Neural progenitor cell (in vitro differentiated cells): ENCODE measurements around the gene ITGB3. TPM values are rescaled to one million over a fixed set of nuclear protein-coding genes. Genes with fewer than 3 reads are reported as not detected.

Experiments used
- DNase-seq: peaks from one replicate; pipeline ENCODE4 v3.0.0-alpha.2; 2016; ENCODE audit warnings: low spot score
- H2AFZ ChIP-seq: fragments of 200-600 bp; sonication (generic); replicated peaks from 2 replicates; pipeline ENCODE4 v1.6.1; 2016; ENCODE audit warnings: antibody characterized with exemption
- H3F3A ChIP-seq: fragments of 200-600 bp; sonication (generic); 2 replicates; pipeline ENCODE4 v1.6.1; 2016; ENCODE audit warnings: antibody characterized with exemption, low read depth
- H3K27ac ChIP-seq: fragments of 200-600 bp; sonication (generic); 2 replicates; pipeline ENCODE4 v1.5.1; 2016; ENCODE audit warnings: mild to moderate bottlenecking
- H3K27me3 ChIP-seq: fragments of 200-600 bp; sonication (generic); 2 replicates; pipeline ENCODE4 v1.6.1; 2016; ENCODE audit warnings: mild to moderate bottlenecking, moderate library complexity
- H3K36me3 ChIP-seq: fragments of 200-600 bp; sonication (generic); 2 replicates; pipeline ENCODE4 v1.5.1; 2016
- H3K4me1 ChIP-seq: fragments of 200-600 bp; sonication (generic); 2 replicates; pipeline ENCODE4 v1.6.1; 2016; ENCODE audit warnings: mixed run types
- H3K4me2 ChIP-seq: fragments of 200-600 bp; sonication (generic); 2 replicates; pipeline ENCODE4 v1.6.1; 2016
- H3K4me3 ChIP-seq: fragments of 200-600 bp; sonication (generic); 2 replicates; pipeline ENCODE4 v1.5.1; 2016
- H3K79me2 ChIP-seq: fragments of 200-600 bp; sonication (generic); 2 replicates; pipeline ENCODE4 v1.6.1; 2016; ENCODE audit warnings: low read depth
- H3K9ac ChIP-seq: fragments of 200-600 bp; sonication (generic); 2 replicates; pipeline ENCODE4 v1.6.1; 2016
- H3K9me3 ChIP-seq: fragments of 200-600 bp; sonication (generic); 2 replicates; pipeline ENCODE4 v1.5.1; 2016; ENCODE audit warnings: low read depth
- H4K20me1 ChIP-seq: fragments of 200-600 bp; sonication (generic); 2 replicates; pipeline ENCODE4 v1.6.1; 2016; ENCODE audit warnings: low read depth
- H3K27ac Mint-ChIP-seq: 3 replicates; pipeline ENCODE4 v1.8.0; 2021; ENCODE audit warnings: mixed read lengths
- H3K27me3 Mint-ChIP-seq: 2 replicates; pipeline ENCODE4 v1.8.0; 2022; ENCODE audit warnings: low read depth, mild to moderate bottlenecking, inconsistent platforms, moderate library complexity, mixed read lengths; ENCODE audit not compliant: insufficient read depth
- H3K36me3 Mint-ChIP-seq: 3 replicates; pipeline ENCODE4 v1.8.0; 2021; ENCODE audit warnings: mixed read lengths
- H3K4me1 Mint-ChIP-seq: 3 replicates; pipeline ENCODE4 v1.8.0; 2021; ENCODE audit warnings: mixed read lengths
- H3K4me3 Mint-ChIP-seq: 3 replicates; pipeline ENCODE4 v1.8.0; 2021; ENCODE audit warnings: mild to moderate bottlenecking, moderate library complexity, mixed read lengths
- H3K9me3 Mint-ChIP-seq: 3 replicates; pipeline ENCODE4 v1.8.0; 2020; ENCODE audit warnings: mixed read lengths
- EZH2 ChIP-seq: fragments of 200-600 bp; sonication (generic); IDR thresholded peaks from 2 replicates; pipeline ENCODE4 v1.6.1; 2017; ENCODE audit warnings: antibody characterized with exemption, mild to moderate bottlenecking, moderate library complexity
- EZH2phosphoT487 ChIP-seq: fragments of 200-600 bp; sonication (generic); IDR thresholded peaks from 2 replicates; pipeline ENCODE4 v1.6.1; 2017; ENCODE audit warnings: antibody characterized with exemption
- total RNA-seq: library from RNA; depleted of rRNA; stranded (reverse); fragments of >200 nt; gene quantifications from 2 replicates; pipeline ENCODE4 v1.2.3, GENCODE V29; 2015; ENCODE audit warnings: low replicate concordance
- TF ChIP-seq, protein P1 (sequence below): fragments of 200-600 bp; sonication (generic); IDR thresholded peaks from 2 replicates; pipeline ENCODE4 v1.5.1; 2017; ENCODE audit warnings: antibody characterized with exemption, mild to moderate bottlenecking

The ITGB3 gene
- total RNA-seq, 1 donor from 2014 or later, result 0.47 TPM

DNA sequence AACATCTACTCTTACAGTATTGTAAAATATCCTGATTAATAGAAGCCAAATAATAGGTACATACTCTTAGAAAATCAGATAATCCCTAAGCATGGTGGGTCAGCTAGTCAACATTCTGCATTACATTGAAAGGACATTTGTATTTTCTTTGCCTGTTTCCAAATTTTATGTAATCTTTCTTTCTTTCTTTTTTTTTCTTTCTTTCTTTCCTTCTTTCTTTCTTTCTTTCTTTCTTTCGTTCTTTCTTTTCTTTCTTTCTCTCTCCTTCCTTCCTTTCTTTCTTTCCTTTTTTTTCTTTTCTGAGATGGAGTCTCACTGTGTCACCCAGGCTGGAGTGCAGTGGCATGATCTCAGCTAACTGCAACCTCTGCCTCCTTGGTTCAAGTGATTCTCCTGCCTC, 18.9 kb downstream of the ITGB3 start:
- Histone ChIP-seq H3K4me2 (no peak overlapping the region), H3K27ac (no peak overlapping the region), H3K4me3 (no peak overlapping the region), H3K4me1 (peaks cover 20% of the 10 kb centered on the region), H3K9me3 (no peaks in the 10 kb centered on the region), H3K79me2 (no peaks in the 10 kb centered on the region), H3F3A (peaks cover 7% of the 10 kb centered on the region), H2AFZ (no peak overlapping the region), H3K9ac (no peak overlapping the region), H4K20me1 (no peaks in the 10 kb centered on the region), H3K36me3 (no peaks in the 10 kb centered on the region), H3K27me3 (no peaks in the 10 kb centered on the region)
- peaks cover 10% of the 10 kb centered on the region for H3K27me3 Mint-ChIP-seq
- no peak for DNase-seq
- no peak overlapping the region for H3K4me3 Mint-ChIP-seq
- peaks cover 33% of the 10 kb centered on the region for H3K4me1 Mint-ChIP-seq
- TF ChIP-seq, protein P1, sequence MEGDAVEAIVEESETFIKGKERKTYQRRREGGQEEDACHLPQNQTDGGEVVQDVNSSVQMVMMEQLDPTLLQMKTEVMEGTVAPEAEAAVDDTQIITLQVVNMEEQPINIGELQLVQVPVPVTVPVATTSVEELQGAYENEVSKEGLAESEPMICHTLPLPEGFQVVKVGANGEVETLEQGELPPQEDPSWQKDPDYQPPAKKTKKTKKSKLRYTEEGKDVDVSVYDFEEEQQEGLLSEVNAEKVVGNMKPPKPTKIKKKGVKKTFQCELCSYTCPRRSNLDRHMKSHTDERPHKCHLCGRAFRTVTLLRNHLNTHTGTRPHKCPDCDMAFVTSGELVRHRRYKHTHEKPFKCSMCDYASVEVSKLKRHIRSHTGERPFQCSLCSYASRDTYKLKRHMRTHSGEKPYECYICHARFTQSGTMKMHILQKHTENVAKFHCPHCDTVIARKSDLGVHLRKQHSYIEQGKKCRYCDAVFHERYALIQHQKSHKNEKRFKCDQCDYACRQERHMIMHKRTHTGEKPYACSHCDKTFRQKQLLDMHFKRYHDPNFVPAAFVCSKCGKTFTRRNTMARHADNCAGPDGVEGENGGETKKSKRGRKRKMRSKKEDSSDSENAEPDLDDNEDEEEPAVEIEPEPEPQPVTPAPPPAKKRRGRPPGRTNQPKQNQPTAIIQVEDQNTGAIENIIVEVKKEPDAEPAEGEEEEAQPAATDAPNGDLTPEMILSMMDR, result no peak
- no peak for TF ChIP-seq EZH2phosphoT487
- H3K36me3 Mint-ChIP-seq, result peaks cover 2% of the 10 kb centered on the region
- peaks cover 16% of the 10 kb centered on the region for H3K9me3 Mint-ChIP-seq
- H3K27ac Mint-ChIP-seq, result no peak overlapping the region

DNA sequence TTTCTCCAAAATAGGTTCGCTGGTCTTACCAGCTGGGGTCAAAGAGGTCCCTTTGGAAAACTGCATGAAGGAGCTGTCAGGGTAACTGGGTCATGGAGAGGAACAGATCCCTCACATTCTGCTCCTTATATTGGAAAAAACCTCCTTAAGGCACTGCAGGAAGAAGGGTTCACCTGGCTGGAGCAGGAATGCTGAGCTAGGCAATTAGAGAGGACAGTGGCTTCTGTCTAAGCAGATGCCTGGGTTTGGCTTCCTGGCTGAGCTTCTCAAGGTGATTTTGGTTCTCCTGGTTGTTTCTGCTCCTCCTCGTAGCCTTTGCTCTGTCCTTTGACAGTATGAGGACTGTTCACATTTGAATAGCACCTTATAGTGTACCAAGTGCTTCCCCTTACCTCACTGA, 19.6 kb downstream of the ITGB3 start:
- Histone ChIP-seq H3K79me2 (no peaks in the 10 kb centered on the region), H3K4me2 (no peak overlapping the region), H3F3A (peaks cover 7% of the 10 kb centered on the region), H3K36me3 (no peaks in the 10 kb centered on the region), H3K4me3 (no peak overlapping the region), H2AFZ (no peak overlapping the region), H3K27ac (no peak overlapping the region), H4K20me1 (no peaks in the 10 kb centered on the region), H3K9me3 (no peaks in the 10 kb centered on the region), H3K27me3 (no peaks in the 10 kb centered on the region), H3K9ac (no peak overlapping the region), H3K4me1 (peaks cover 20% of the 10 kb centered on the region)
- H3K27ac Mint-ChIP-seq, result no peak overlapping the region
- H3K36me3 Mint-ChIP-seq, result peaks cover 2% of the 10 kb centered on the region
- TF ChIP-seq, protein P1, result no peak
- no peak for TF ChIP-seq EZH2
- no peak for TF ChIP-seq EZH2phosphoT487
- peaks cover 31% of the 10 kb centered on the region for H3K4me1 Mint-ChIP-seq
- no peak overlapping the region for H3K4me3 Mint-ChIP-seq
- no peak for DNase-seq
- H3K9me3 Mint-ChIP-seq, result peaks cover 11% of the 10 kb centered on the region
- H3K27me3 Mint-ChIP-seq, result peaks cover 12% of the 10 kb centered on the region

- no peak overlapping the region for H3K27ac ChIP-seq
- Mint-ChIP-seq H3K4me1 (peaks cover 42% of the 10 kb centered on the region), H3K27ac (no peak overlapping the region), H3K36me3 (no peaks in the 10 kb centered on the region), H3K27me3 (peaks cover 12% of the 10 kb centered on the region), H3K9me3 (peaks cover 7% of the 10 kb centered on the region), H3K4me3 (no peak overlapping the region)
- H3K27me3 ChIP-seq, result no peaks in the 10 kb centered on the region
- no peak overlapping the region for H3K4me2 ChIP-seq
- H3K4me3 ChIP-seq, result no peak overlapping the region
- H3K9me3 ChIP-seq, result no peaks in the 10 kb centered on the region
- DNase-seq, result no peak
- no peaks in the 10 kb centered on the region for H3K36me3 ChIP-seq
- peaks cover 20% of the 10 kb centered on the region for H3K4me1 ChIP-seq
- H4K20me1 ChIP-seq, result no peaks in the 10 kb centered on the region
- peaks cover 7% of the 10 kb centered on the region for H3F3A ChIP-seq
- no peaks in the 10 kb centered on the region for H3K79me2 ChIP-seq
- H2AFZ ChIP-seq, result no peak overlapping the region
- H3K9ac ChIP-seq, result no peak overlapping the region
- TF ChIP-seq EZH2 (no peak), EZH2phosphoT487 (no peak)
- TF ChIP-seq, protein P1, result no peak
These were observed 20.9 kb downstream of the ITGB3 start for GRCh38 chr17:47274319-47275069.
